ENCODE results near the gene ATAD3B.
"Not testable (repeated sequence)": the region's sequence is repeated elsewhere in the genome, so short reads cannot be mapped to it uniquely, and the experiment has no call there.

DNA sequence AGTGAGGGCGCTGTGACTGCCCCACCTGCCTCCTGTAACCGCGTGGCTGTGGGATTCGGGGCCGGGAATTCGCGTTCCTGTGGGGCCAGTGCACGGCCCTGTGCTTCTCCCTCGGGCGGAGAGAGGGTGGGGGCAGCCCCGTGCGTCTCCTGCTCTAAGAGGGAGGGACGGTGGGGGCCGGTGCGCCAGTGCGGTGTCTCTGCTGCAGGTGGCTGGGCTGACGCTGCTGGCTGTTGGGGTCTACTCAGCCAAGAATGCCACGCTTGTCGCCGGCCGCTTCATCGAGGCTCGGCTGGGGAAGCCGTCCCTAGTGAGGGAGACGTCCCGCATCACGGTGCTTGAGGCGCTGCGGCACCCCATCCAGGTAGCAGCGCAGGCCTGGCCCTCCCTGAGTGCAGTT is 51.0 kb downstream of the ATAD3B start:
- TF ChIP-seq POLR2AphosphoS5, POLR2A (IDR thresholded peaks at IDR 0.05): not testable (repeated sequence)
- TF ChIP-seq, protein P1, sequence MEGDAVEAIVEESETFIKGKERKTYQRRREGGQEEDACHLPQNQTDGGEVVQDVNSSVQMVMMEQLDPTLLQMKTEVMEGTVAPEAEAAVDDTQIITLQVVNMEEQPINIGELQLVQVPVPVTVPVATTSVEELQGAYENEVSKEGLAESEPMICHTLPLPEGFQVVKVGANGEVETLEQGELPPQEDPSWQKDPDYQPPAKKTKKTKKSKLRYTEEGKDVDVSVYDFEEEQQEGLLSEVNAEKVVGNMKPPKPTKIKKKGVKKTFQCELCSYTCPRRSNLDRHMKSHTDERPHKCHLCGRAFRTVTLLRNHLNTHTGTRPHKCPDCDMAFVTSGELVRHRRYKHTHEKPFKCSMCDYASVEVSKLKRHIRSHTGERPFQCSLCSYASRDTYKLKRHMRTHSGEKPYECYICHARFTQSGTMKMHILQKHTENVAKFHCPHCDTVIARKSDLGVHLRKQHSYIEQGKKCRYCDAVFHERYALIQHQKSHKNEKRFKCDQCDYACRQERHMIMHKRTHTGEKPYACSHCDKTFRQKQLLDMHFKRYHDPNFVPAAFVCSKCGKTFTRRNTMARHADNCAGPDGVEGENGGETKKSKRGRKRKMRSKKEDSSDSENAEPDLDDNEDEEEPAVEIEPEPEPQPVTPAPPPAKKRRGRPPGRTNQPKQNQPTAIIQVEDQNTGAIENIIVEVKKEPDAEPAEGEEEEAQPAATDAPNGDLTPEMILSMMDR (IDR thresholded peaks at IDR 0.05) = not testable (repeated sequence)

All from transverse colon (tissue), 4 donors.